Natural killer cell (primary cell): Measurements from ENCODE around the gene SDR42E2. TPM values are rescaled to one million over a fixed set of nuclear protein-coding genes. Genes with fewer than 3 reads are reported as not detected.

Source experiments
- ATAC-seq, 3 donors: fragments of 150-1000 bp in 2 of 3; fragments of 200-7000 bp in 1 of 3; cut with Tn5 transposase; 1 replicate in 1 of 3; 2 replicates in 2 of 3; pipeline ENCODE4 v1.10.0; 2021; ENCODE audit warnings: mild to moderate bottlenecking in 2 of 3, moderate library complexity in 2 of 3
- DNase-seq, 2 donors: peaks; one replicate each; pipeline versions ENCODE4 v3.0.0 to v3.0.0-alpha.2; 2013 to 2021; ENCODE audit warnings: mixed read lengths in 1 of 2
- H3K27ac ChIP-seq: one replicate; pipeline ENCODE4 v1.5.1; 2013; ENCODE audit warnings: mild to moderate bottlenecking, low read length
- H3K27me3 ChIP-seq: one replicate; pipeline ENCODE4 v1.6.1; 2013; ENCODE audit warnings: low read length; ENCODE audit not compliant: control insufficient read depth, insufficient read depth
- H3K36me3 ChIP-seq: one replicate; pipeline ENCODE4 v1.6.1; 2013; ENCODE audit warnings: low read length; ENCODE audit not compliant: control insufficient read depth, insufficient read depth
- H3K4me1 ChIP-seq: one replicate; pipeline ENCODE4 v1.6.1; 2013; ENCODE audit warnings: low read length; ENCODE audit not compliant: control insufficient read depth, insufficient read depth
- H3K4me3 ChIP-seq: one replicate; pipeline ENCODE4 v1.5.1; 2013; ENCODE audit warnings: low read length
- H3K9me3 ChIP-seq: one replicate; pipeline ENCODE4 v1.6.1; 2013; ENCODE audit warnings: low read length; ENCODE audit not compliant: control insufficient read depth, insufficient read depth
- H3K27ac Mint-ChIP-seq, 2 donors: one replicate each; pipeline ENCODE4 v1.8.0; 2022; ENCODE audit warnings: mild to moderate bottlenecking in 2 of 2, mixed read lengths in 2 of 2, moderate library complexity in 1 of 2
- H3K27me3 Mint-ChIP-seq, 2 donors: one replicate each; pipeline ENCODE4 v1.8.0; 2022; ENCODE audit warnings: low read depth in 2 of 2, mixed read lengths in 2 of 2
- H3K36me3 Mint-ChIP-seq: one replicate; pipeline ENCODE4 v1.8.0; 2022; ENCODE audit warnings: mixed read lengths
- H3K4me1 Mint-ChIP-seq, 2 donors: one replicate each; pipeline ENCODE4 v1.8.0; 2022; ENCODE audit warnings: mixed read lengths in 2 of 2
- H3K4me3 Mint-ChIP-seq: one replicate; pipeline ENCODE4 v1.8.0; 2022; ENCODE audit warnings: mild to moderate bottlenecking, moderate library complexity, mixed read lengths
- H3K9me3 Mint-ChIP-seq, 2 donors: one replicate each; pipeline ENCODE4 v1.8.0; 2022; ENCODE audit warnings: mixed read lengths in 2 of 2
- WGBS: methylation state at CpG from one replicate; pipeline ENCODE4 v1.1.7; 2013; ENCODE audit warnings: missing lambda C conversion rate; ENCODE audit not compliant: insufficient coverage; 5-methylcytosine and 5-hydroxymethylcytosine counted together
- intact Hi-C: fragments of 100-400 bp; cut with micrococcal nuclease; formaldehyde crosslinking; loops from one replicate; pipeline ENCODE4 v1.14.2; 2022
- total RNA-seq, 4 donors: library from RNA; stranded (reverse); fragments of 120-200 nt in 1 of 4; gene quantifications; one replicate each; pipeline versions ENCODE4 v1.2.3 to v1.2.4, GENCODE V29; 2013 to 2022
- TF ChIP-seq, protein P1 (sequence below): fragments of 200-600 bp; IDR thresholded peaks from one replicate; pipeline ENCODE4 v1.8.0; 2022; ENCODE audit warnings: antibody characterized with exemption

Gene SDR42E2
- total RNA-seq, 3 donors from 2014 or later (not counting 1 experiment from before 2014, with no cell fraction given), result 0.92 to 1.9 (median 0.93) TPM

DNA sequence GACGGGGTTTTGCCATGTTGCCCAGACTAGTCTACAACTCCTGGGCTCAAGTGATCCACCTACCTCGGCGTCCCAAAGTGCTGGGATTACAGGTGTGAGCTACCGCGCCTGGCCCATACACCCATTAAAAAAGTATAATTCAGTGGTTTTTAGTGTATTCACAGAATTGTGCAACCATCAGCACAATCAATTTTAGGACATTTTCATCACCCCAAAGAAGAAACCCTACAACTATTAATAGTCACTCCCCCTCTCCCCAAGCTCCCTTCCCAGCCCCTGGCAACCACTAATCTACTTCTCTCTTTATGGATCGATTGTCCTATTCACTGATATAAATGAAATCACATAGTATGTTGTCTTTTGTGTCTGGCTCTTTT is 39.9 kb downstream of the SDR42E2 start:
- TF ChIP-seq, protein P1, sequence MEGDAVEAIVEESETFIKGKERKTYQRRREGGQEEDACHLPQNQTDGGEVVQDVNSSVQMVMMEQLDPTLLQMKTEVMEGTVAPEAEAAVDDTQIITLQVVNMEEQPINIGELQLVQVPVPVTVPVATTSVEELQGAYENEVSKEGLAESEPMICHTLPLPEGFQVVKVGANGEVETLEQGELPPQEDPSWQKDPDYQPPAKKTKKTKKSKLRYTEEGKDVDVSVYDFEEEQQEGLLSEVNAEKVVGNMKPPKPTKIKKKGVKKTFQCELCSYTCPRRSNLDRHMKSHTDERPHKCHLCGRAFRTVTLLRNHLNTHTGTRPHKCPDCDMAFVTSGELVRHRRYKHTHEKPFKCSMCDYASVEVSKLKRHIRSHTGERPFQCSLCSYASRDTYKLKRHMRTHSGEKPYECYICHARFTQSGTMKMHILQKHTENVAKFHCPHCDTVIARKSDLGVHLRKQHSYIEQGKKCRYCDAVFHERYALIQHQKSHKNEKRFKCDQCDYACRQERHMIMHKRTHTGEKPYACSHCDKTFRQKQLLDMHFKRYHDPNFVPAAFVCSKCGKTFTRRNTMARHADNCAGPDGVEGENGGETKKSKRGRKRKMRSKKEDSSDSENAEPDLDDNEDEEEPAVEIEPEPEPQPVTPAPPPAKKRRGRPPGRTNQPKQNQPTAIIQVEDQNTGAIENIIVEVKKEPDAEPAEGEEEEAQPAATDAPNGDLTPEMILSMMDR, result no peak
- Mint-ChIP-seq H3K4me1 (peaks cover 13% of the 10 kb centered on the region in 2 donors), H3K27me3 (no peaks in the 10 kb centered on the region), H3K36me3 (no peaks in the 10 kb centered on the region), H3K9me3 (no peaks in the 10 kb centered on the region), H3K4me3 (no peak overlapping the region), H3K27ac (no peak overlapping the region)
- 98% methylated on average over 3 of the region's 6 CpGs for WGBS
- DNase-seq (no peak), ATAC-seq (no peak)
- peaks cover 10% of the 10 kb centered on the region for H3K4me1 ChIP-seq
- intact Hi-C loops, result no loop called here
- H3K27me3 ChIP-seq, result no peaks in the 10 kb centered on the region
- no peaks in the 10 kb centered on the region for H3K9me3 ChIP-seq
- H3K36me3 ChIP-seq, result no peaks in the 10 kb centered on the region
- no peak overlapping the region for H3K27ac ChIP-seq
- H3K4me3 ChIP-seq, result no peak overlapping the region

DNA sequence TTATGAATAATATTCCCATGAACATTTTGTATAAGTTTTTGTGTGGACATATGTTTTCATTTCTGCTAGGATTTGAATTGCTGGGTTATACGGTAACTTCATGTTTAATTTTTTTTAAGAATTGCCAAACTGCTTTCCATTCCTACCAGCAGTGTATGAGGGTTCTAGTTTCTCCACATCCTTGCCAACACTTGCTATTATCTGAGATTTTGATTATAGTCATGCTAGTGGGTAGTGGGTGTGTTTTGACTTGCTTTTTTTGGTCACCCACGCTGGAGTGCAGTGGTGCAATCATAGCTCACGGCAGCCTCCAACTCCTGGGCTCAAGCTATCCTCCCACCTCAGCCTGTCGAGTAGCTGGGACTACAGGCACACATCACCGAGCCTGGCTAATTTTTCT is 40.8 kb downstream of the SDR42E2 start:
- Mint-ChIP-seq H3K27me3 (no peaks in the 10 kb centered on the region), H3K4me1 (peaks cover 20% of the 10 kb centered on the region in 2 donors), H3K9me3 (no peaks in the 10 kb centered on the region), H3K4me3 (no peak overlapping the region), H3K27ac (no peak overlapping the region), H3K36me3 (no peaks in the 10 kb centered on the region)
- H3K36me3 ChIP-seq, result no peaks in the 10 kb centered on the region
- 86% methylated on average over 1 of the region's 5 CpGs for WGBS
- no peak overlapping the region for H3K27ac ChIP-seq
- no peak overlapping the region for H3K4me3 ChIP-seq
- intact Hi-C loops, result no loop called here
- H3K27me3 ChIP-seq, result no peaks in the 10 kb centered on the region
- ATAC-seq, result no peak
- no peak for DNase-seq
- H3K9me3 ChIP-seq, result no peaks in the 10 kb centered on the region
- TF ChIP-seq, protein P1, result no peak
- peaks cover 16% of the 10 kb centered on the region for H3K4me1 ChIP-seq

DNA sequence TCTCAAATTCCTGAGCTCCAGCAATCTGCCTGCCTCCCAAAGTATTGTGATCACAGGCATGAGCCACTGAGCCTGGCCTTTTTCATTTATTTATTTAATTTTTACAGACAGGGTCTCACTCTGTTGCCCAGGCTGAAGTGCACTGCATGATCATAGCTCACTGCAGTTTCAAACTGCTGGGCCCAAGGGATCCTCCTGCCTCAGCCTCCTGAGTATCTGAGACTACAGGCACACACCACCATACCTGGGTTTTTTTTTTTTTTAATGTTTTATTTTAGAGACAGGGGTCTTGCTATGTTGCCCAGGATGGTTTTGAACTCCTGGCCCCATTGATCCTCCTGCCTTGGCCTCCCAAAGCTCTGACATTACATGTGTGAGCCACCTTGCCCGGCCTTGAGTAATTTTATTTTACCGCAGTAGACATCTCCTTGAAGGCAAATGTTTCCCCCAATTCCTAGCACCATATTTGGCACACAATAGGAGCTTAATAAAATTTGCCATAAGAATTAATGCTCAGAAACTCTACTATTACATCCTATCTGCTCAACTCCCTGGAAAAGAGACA is 41.9 kb downstream of the SDR42E2 start:
- Mint-ChIP-seq H3K27me3 (no peaks in the 10 kb centered on the region), H3K27ac (no peak overlapping the region), H3K36me3 (no peaks in the 10 kb centered on the region), H3K4me3 (peak overlapping the region; percentile 17), H3K9me3 (no peaks in the 10 kb centered on the region), H3K4me1 (peaks cover 20% of the 10 kb centered on the region in 2 donors)
- no peak overlapping the region for H3K27ac ChIP-seq
- no peaks in the 10 kb centered on the region for H3K36me3 ChIP-seq
- TF ChIP-seq, protein P1, result no peak
- WGBS, result 98% methylated on average over 2 of the region's 2 CpGs
- H3K4me3 ChIP-seq, result no peak overlapping the region
- intact Hi-C loops, result no loop called here
- no peaks in the 10 kb centered on the region for H3K27me3 ChIP-seq
- DNase-seq (no peak), ATAC-seq (no peak)
- H3K9me3 ChIP-seq, result no peaks in the 10 kb centered on the region
- H3K4me1 ChIP-seq, result peaks cover 16% of the 10 kb centered on the region

DNA sequence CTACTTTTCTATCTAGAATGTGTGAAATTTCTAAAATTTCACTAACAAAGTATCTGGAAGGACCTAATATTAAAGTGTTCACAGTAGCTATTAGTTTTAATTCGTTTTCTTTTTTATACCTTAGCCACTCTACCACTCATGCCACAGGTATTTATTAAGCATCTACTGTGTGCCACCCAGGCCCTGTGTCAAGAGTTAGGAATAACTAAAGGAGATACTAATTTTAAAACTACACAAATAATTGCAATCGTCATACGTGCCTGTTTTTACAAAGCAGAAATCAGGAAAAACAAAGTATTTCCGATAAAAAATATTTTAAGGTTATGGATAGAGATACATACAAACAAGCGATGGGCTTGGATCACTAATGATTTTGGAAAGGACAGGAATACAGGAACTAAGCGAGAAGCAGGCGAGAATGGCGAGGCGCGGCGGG is 43.3 kb downstream of the SDR42E2 start:
- Histone ChIP-seq H3K36me3 (no peaks in the 10 kb centered on the region), H3K27me3 (no peaks in the 10 kb centered on the region), H3K27ac (peak overlapping the region; percentile 62), H3K4me1 (peaks cover 16% of the 10 kb centered on the region), H3K9me3 (no peaks in the 10 kb centered on the region), H3K4me3 (peak overlapping the region; percentile 67)
- Mint-ChIP-seq H3K4me1 (peaks cover 20% of the 10 kb centered on the region in 2 donors), H3K27me3 (no peaks in the 10 kb centered on the region), H3K9me3 (no peaks in the 10 kb centered on the region), H3K4me3 (peak overlapping the region; percentile 95), H3K36me3 (no peaks in the 10 kb centered on the region), H3K27ac (peak overlapping the region; percentile 72 to 81)
- TF ChIP-seq, protein P1, result no peak
- DNase-seq (no peak), ATAC-seq (no peak)
- intact Hi-C loops, result loop anchor here (1.0 to 5.0 kb wide), 4 partner anchors 10 to 92 kb away; partner anchors contain the start of gene POLR3E
- 10% methylated on average over 9 of the region's 11 CpGs for WGBS
